ENCODE data around the gene LDAF1.
"Not testable (repeated sequence)": the region's sequence is repeated elsewhere in the genome, so short reads cannot be mapped to it uniquely, and the experiment has no call there.

LDAF1 gene

GRCh38 chr16:21163576-21163975 lies 5.1 kb downstream of the LDAF1 start:
- no peak for DNase-seq (ENCODE audit: low spot score)
- in situ Hi-C loops (cut with MboI; ENCODE audit: low sequenced_read_pairs, unreplicated experiment) = no loop called here
- TF ChIP-seq CTCF (IDR thresholded peaks at IDR 0.05; ENCODE audit: borderline replicate concordance, control extremely low read depth, extremely low read depth, insufficient read depth, missing control alignments) = no peak

GRCh38 chr16:21164521-21165168 lies 6.2 kb downstream of the LDAF1 start:
- in situ Hi-C loops (cut with MboI; ENCODE audit: low sequenced_read_pairs, unreplicated experiment) = no loop called here
- TF ChIP-seq CTCF (IDR thresholded peaks at IDR 0.05; ENCODE audit: borderline replicate concordance, control extremely low read depth, extremely low read depth, insufficient read depth, missing control alignments) = no peak
- DNase-seq (ENCODE audit: low spot score) = no peak

- no peak for DNase-seq (ENCODE audit: low spot score)
- no peak for TF ChIP-seq CTCF (IDR thresholded peaks at IDR 0.05; ENCODE audit: borderline replicate concordance, control extremely low read depth, extremely low read depth, insufficient read depth, missing control alignments)
- in situ Hi-C loops (cut with MboI; ENCODE audit: low sequenced_read_pairs, unreplicated experiment) = no loop called here
These were observed 8.1 kb downstream of the LDAF1 start for GRCh38 chr16:21166561-21166961.

GRCh38 chr16:21167360-21167759 lies 8.9 kb downstream of the LDAF1 start:
- in situ Hi-C loops (cut with MboI; ENCODE audit: low sequenced_read_pairs, unreplicated experiment) = no loop called here
- no peak for DNase-seq (ENCODE audit: low spot score)
- no peak for TF ChIP-seq CTCF (IDR thresholded peaks at IDR 0.05; ENCODE audit: borderline replicate concordance, control extremely low read depth, extremely low read depth, insufficient read depth, missing control alignments)

- in situ Hi-C loops (cut with MboI; ENCODE audit: low sequenced_read_pairs, unreplicated experiment) = no loop called here
- DNase-seq (ENCODE audit: low spot score) = no peak
- TF ChIP-seq CTCF (IDR thresholded peaks at IDR 0.05; ENCODE audit: borderline replicate concordance, control extremely low read depth, extremely low read depth, insufficient read depth, missing control alignments) = no peak
These were observed 9.6 kb downstream of the LDAF1 start for GRCh38 chr16:21167929-21168602.

GRCh38 chr16:21169249-21169981 lies 10.9 kb downstream of the LDAF1 start:
- no peak for DNase-seq (ENCODE audit: low spot score)

GRCh38 chr16:21170116-21170515 lies 11.6 kb downstream of the LDAF1 start:
- in situ Hi-C loops (cut with MboI; ENCODE audit: low sequenced_read_pairs, unreplicated experiment) = not testable (repeated sequence)

More at GRCh38 chr16:21169249-21169981, 10.9 kb downstream of the LDAF1 start:
- in situ Hi-C loops (cut with MboI; ENCODE audit: low sequenced_read_pairs, unreplicated experiment) = no loop called here
- no peak for TF ChIP-seq CTCF (IDR thresholded peaks at IDR 0.05; ENCODE audit: borderline replicate concordance, control extremely low read depth, extremely low read depth, insufficient read depth, missing control alignments)

More at GRCh38 chr16:21170116-21170515, 11.6 kb downstream of the LDAF1 start:
- not testable (repeated sequence) for DNase-seq (ENCODE audit: low spot score)
